T-cell (primary cell): ENCODE data around the gene THOC2. TPM values are rescaled to one million over a fixed set of nuclear protein-coding genes. Genes with fewer than 3 reads are reported as not detected.
"Not testable (repeated sequence)": the region's sequence is repeated elsewhere in the genome, so short reads cannot be mapped to it uniquely, and the experiment has no call there.

ENCODE experiments used
- ATAC-seq, 4 experiments: fragments of 200-7000 bp in 3 of 4; fragments of 150-1000 bp in 1 of 4; cut with Tn5 transposase; replicated peaks in 1 of 4; 1 replicate in 3 of 4; 2 replicates in 1 of 4; pipeline ENCODE4 v1.10.0; 2021; ENCODE audit warnings: moderate library complexity in 3 of 4, mild to moderate bottlenecking in 2 of 4, moderate number of reproducible peaks in 1 of 4
- CTCF ChIA-PET, 2 donors: fragments of 300-600 bp; sonication (Branson Sonifier 250); formaldehyde crosslinking; loops; one replicate each; lab custom pipeline; 2022; ENCODE audit warnings: antibody characterized with exemption in 2 of 2; lab: Charles Lee
- POLR2A ChIA-PET, 2 donors: fragments of 300-600 bp; sonication (Branson Sonifier 250); formaldehyde crosslinking; loops; one replicate each; lab custom pipeline; 2022; ENCODE audit warnings: antibody characterized with exemption in 2 of 2; lab: Charles Lee
- DNase-seq, 35 experiments: peaks; one replicate each; pipeline versions ENCODE4 v3.0.0 to v3.0.0-alpha.2; 2013 to 2023
- H3K27ac ChIP-seq: one replicate; pipeline ENCODE4 v1.5.1; 2013; ENCODE audit warnings: low read length
- H3K27me3 ChIP-seq, 2 experiments: replicated peaks in 1 of 2; 1 replicate in 1 of 2; 2 replicates in 1 of 2; pipeline versions ENCODE4 v1.6.1 to v1.7.0; 2013; ENCODE audit warnings: low read length in 1 of 2, mixed read lengths in 1 of 2; ENCODE audit not compliant: control insufficient read depth in 2 of 2, insufficient read depth in 2 of 2; ENCODE audit errors: extremely low read depth in 1 of 2
- H3K36me3 ChIP-seq, 2 donors: 1 replicate in 1 of 2; 2 replicates in 1 of 2; pipeline versions ENCODE4 v1.6.1 to v1.7.0; 2013; ENCODE audit warnings: low read length in 1 of 2; ENCODE audit not compliant: control insufficient read depth in 2 of 2, insufficient read depth in 1 of 2; ENCODE audit errors: extremely low read depth in 1 of 2
- H3K4me1 ChIP-seq, 2 experiments: 1 replicate in 1 of 2; 2 replicates in 1 of 2; pipeline versions ENCODE4 v1.6.1 to v1.7.0; 2013; ENCODE audit warnings: low read length in 2 of 2, mixed read lengths in 1 of 2; ENCODE audit not compliant: insufficient read depth in 2 of 2, control insufficient read depth in 1 of 2; ENCODE audit errors: extremely low read depth in 1 of 2
- H3K4me3 ChIP-seq, 2 donors: 1 replicate in 1 of 2; 2 replicates in 1 of 2; pipeline versions ENCODE4 v1.5.1 to v1.7.0; 2013; ENCODE audit warnings: mild to moderate bottlenecking in 2 of 2, low read length in 1 of 2, moderate library complexity in 1 of 2; ENCODE audit not compliant: control insufficient read depth in 1 of 2; ENCODE audit errors: extremely low read depth in 1 of 2
- H3K9me3 ChIP-seq: 2 replicates; pipeline ENCODE4 v1.7.0; 2013
- H3K27ac Mint-ChIP-seq, 2 donors: one replicate each; pipeline ENCODE4 v1.8.0; 2020 to 2021; ENCODE audit warnings: mild to moderate bottlenecking in 2 of 2, mixed read lengths in 2 of 2
- H3K27me3 Mint-ChIP-seq, 2 donors: one replicate each; pipeline ENCODE4 v1.8.0; 2021 to 2022; ENCODE audit warnings: mixed read lengths in 2 of 2
- H3K36me3 Mint-ChIP-seq: one replicate; pipeline ENCODE4 v1.8.0; 2021; ENCODE audit warnings: mixed read lengths
- H3K4me1 Mint-ChIP-seq, 3 donors: one replicate each; pipeline ENCODE4 v1.8.0; 2020 to 2022; ENCODE audit warnings: mixed read lengths in 3 of 3, mild to moderate bottlenecking in 1 of 3
- H3K4me3 Mint-ChIP-seq, 3 donors: one replicate each; pipeline ENCODE4 v1.8.0; 2020 to 2022; ENCODE audit warnings: mild to moderate bottlenecking in 3 of 3, mixed read lengths in 3 of 3, moderate library complexity in 3 of 3
- H3K9me3 Mint-ChIP-seq, 3 donors: one replicate each; pipeline ENCODE4 v1.8.0; 2020 to 2022; ENCODE audit warnings: mixed read lengths in 3 of 3
- WGBS: methylation state at CpG from one replicate; pipeline ENCODE4 v1.1.5; 2013; ENCODE audit warnings: missing lambda C conversion rate; ENCODE audit not compliant: insufficient coverage; 5-methylcytosine and 5-hydroxymethylcytosine counted together
- total RNA-seq, 35 experiments: library from RNA in 6 of 35; stranded (reverse) in 6 of 35; fragments of 120-200 nt in 1 of 35; gene quantifications; one replicate each; pipeline versions ENCODE4 v1.2.1 to v1.2.4 and lab custom pipeline; 2013 to 2026

THOC2 gene, protein sequence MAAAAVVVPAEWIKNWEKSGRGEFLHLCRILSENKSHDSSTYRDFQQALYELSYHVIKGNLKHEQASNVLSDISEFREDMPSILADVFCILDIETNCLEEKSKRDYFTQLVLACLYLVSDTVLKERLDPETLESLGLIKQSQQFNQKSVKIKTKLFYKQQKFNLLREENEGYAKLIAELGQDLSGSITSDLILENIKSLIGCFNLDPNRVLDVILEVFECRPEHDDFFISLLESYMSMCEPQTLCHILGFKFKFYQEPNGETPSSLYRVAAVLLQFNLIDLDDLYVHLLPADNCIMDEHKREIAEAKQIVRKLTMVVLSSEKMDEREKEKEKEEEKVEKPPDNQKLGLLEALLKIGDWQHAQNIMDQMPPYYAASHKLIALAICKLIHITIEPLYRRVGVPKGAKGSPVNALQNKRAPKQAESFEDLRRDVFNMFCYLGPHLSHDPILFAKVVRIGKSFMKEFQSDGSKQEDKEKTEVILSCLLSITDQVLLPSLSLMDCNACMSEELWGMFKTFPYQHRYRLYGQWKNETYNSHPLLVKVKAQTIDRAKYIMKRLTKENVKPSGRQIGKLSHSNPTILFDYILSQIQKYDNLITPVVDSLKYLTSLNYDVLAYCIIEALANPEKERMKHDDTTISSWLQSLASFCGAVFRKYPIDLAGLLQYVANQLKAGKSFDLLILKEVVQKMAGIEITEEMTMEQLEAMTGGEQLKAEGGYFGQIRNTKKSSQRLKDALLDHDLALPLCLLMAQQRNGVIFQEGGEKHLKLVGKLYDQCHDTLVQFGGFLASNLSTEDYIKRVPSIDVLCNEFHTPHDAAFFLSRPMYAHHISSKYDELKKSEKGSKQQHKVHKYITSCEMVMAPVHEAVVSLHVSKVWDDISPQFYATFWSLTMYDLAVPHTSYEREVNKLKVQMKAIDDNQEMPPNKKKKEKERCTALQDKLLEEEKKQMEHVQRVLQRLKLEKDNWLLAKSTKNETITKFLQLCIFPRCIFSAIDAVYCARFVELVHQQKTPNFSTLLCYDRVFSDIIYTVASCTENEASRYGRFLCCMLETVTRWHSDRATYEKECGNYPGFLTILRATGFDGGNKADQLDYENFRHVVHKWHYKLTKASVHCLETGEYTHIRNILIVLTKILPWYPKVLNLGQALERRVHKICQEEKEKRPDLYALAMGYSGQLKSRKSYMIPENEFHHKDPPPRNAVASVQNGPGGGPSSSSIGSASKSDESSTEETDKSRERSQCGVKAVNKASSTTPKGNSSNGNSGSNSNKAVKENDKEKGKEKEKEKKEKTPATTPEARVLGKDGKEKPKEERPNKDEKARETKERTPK (N-terminal part only)
- total RNA-seq, result 100 to 1,000 TPM in 1 of 5 donors, 10 to 100 TPM in 4; 75.7 to 102 (median 80.7) TPM
- 96.1 TPM for total RNA-seq (2013)
- 90.6 to 183 (median 139) reads per million in 29 experiments for total RNA-seq (lab: John Stamatoyannopoulos, UW)

DNA sequence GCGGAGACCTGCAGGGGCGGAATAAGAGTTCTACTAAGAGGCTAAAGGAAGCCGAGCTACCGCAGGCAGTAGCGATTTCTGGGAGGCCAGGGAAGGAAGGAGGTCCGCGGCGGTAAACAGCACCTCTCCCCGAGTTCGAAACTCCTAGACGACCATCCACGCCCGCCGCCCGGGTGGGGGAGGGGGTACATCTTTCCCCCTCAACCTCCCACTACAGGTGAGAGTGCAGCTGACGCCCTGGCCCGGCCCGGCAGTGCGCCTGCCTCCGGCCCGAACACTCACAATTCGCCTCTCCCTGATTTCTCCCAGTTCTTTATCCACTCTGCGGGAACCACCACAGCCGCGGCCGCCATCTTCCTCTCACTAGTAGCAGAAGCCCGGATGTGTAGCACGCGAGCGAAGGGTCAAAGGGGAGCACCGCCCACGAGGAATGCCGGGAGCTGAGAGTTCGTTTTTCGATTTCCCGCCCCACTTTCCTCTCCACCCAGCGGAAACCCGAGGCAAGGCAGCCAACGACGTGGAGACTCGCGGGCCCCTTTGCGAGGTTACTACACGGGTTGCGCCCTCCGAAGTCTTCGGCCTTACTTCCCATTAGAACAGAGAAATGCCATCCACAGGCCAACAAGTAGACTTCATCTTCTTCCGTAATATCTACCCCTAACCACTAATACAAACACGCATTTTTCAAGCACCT lies at the start of gene THOC2:
THOC2 (minus strand) TSS at position 383 of the 694 bp plus-strand sequence; CDS start at position 353, 30 bp downstream.
- no peaks in the 10 kb centered on the region for H3K9me3 ChIP-seq
- peak within 1 kb of the TSS; percentile 49 for H3K27ac ChIP-seq
- no peaks in the 10 kb centered on the region for H3K36me3 ChIP-seq
- H3K4me3 ChIP-seq, result peak within 1 kb of the TSS; percentile 90 to 92
- Mint-ChIP-seq H3K4me3 (peak within 1 kb of the TSS; percentile 92 to 95 (median 94)), H3K36me3 (no peaks in the 10 kb centered on the region), H3K27me3 (no peaks in the 10 kb centered on the region), H3K9me3 (no peaks in the 10 kb centered on the region), H3K4me1 (peaks cover 41 to 49% (median 45%) of the 10 kb centered on the region in 3 donors), H3K27ac (peak within 1 kb of the TSS; percentile 89 to 90)
- POLR2A ChIA-PET, result no interaction called here
- DNase-seq (peak; percentile 53 to 85 (median 72)), ATAC-seq (peak; percentile 88 to 96 (median 92))
- peaks cover 15% of the 10 kb centered on the region in 2 experiments for H3K4me1 ChIP-seq
- CTCF ChIA-PET, result no interaction called here
- no peaks in the 10 kb centered on the region for H3K27me3 ChIP-seq
- 0% methylated on average over 15 of the region's 49 CpGs for WGBS

DNA sequence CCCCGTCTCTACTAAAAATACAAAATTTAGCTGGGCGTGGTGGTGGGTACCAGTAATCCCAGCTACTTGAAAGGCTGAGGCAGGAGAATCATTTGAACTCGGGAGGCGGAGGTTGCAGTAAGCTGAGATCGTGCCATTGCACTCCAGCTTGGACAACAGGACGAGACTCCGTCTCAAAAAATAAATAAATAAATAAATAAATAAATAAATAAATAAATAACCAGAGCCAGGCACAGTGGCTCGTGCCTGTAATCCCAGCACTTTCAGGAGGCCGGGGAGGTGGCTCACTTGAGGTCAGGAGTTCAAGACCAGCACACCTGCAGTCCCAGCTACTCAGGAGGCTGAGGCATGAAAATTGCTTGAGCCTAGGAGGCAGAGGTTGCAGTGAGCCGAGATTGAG lies 48.9 kb upstream of the THOC2 start:
- H3K4me3 Mint-ChIP-seq, H3K36me3 Mint-ChIP-seq, H3K27ac ChIP-seq, H3K4me1 ChIP-seq, H3K4me1 Mint-ChIP-seq, H3K27me3 Mint-ChIP-seq, DNase-seq, H3K4me3 ChIP-seq, H3K36me3 ChIP-seq, H3K27me3 ChIP-seq, CTCF ChIA-PET, ATAC-seq, H3K9me3 Mint-ChIP-seq, H3K27ac Mint-ChIP-seq, H3K9me3 ChIP-seq: not testable (repeated sequence)
- no CpG with 5 or more reads among the region's 10 CpGs for WGBS
- POLR2A ChIA-PET, result interaction anchor here in 1 of 2 donors (0.6 kb wide), 1 partner anchor 13 kb away, joined by 3 read pairs; no protein-coding TSS in a partner anchor

DNA sequence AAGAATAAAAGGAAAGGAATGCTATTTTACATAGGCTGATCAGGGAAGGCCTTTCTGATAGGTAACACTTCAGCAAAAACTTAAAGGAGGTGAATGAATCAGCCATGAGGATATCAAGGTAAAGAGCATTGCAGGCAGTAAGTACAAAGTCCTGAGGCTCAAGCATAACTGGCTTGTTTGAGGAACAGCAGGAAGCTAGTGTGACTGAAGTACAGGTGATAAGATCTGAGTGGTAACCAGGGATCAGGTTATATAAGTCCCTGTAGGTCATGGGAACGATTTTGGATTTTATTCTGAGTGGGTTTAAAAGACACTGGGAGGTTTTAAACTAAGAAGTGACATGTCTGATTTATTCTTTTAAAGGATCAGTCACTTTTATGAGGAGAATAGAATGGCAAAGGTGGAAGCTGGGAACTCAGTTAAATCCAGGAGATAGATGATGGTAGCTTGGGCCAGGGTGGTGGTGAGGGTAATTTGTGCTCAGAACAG lies 47.1 kb upstream of the THOC2 start:
- no peak overlapping the region for H3K27ac ChIP-seq
- no peaks in the 10 kb centered on the region for H3K9me3 ChIP-seq
- ATAC-seq, result no peak
- no peak for DNase-seq
- no peak overlapping the region for H3K4me3 ChIP-seq
- no peaks in the 10 kb centered on the region for H3K36me3 ChIP-seq
- no peak overlapping the region for H3K27ac Mint-ChIP-seq
- H3K27me3 ChIP-seq, result peaks cover 0 to 2% of the 10 kb centered on the region in 2 experiments
- H3K9me3 Mint-ChIP-seq, result no peaks in the 10 kb centered on the region
- peaks cover 0 to 2% of the 10 kb centered on the region in 2 experiments for H3K4me1 ChIP-seq
- ChIA-PET POLR2A (no interaction called here), CTCF (no interaction called here)
- no peaks in the 10 kb centered on the region for H3K36me3 Mint-ChIP-seq
- H3K4me3 Mint-ChIP-seq, result no peak overlapping the region
- H3K27me3 Mint-ChIP-seq, result no peaks in the 10 kb centered on the region
- peaks cover 0 to 3% (median 2%) of the 10 kb centered on the region in 3 donors for H3K4me1 Mint-ChIP-seq
- WGBS, result 0% methylated on average over 1 of the region's 1 CpG

DNA sequence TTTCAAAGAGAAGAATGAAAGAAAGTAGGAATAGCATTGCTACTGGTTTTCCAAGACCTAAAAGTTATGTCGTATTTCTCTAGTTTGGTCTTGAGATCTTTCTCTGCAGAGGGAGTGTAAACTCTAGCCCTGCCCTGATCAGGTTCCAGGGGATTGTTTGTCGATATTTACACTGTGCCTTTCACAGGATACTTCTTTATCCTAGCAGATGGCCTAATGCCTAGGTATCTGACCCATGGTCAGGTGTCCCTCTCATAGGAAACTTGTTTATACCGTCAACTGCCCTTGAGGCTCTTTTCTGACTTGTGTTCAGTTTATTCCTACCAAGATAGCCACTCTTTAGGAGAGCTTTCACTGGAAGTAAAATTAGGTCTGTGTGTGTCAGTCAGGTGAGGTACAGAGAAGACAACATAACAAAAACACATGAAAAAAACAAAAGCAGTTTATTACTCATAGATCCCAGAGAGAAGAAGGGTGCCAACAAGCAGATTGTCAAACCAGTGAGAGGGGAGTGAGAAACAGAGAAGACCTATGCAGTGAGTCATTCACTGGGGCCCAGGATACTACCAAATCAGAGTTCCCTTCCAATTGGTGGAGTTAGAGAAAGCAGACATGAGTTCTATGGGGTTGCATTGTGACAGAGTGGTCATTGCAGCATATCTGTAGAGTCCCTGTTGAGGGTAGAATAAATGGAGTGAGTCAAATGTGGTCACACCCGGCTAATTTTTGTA lies 40.6 kb upstream of the THOC2 start:
- H3K36me3 ChIP-seq, result no peaks in the 10 kb centered on the region
- no peaks in the 10 kb centered on the region for H3K9me3 ChIP-seq
- ATAC-seq (no peak), DNase-seq (no peak)
- peaks cover 0 to 15% of the 10 kb centered on the region in 2 donors for H3K27me3 Mint-ChIP-seq
- no peaks in the 10 kb centered on the region for H3K9me3 Mint-ChIP-seq
- no peaks in the 10 kb centered on the region for H3K36me3 Mint-ChIP-seq
- H3K4me1 ChIP-seq, result no peaks in the 10 kb centered on the region
- no peaks in the 10 kb centered on the region for H3K4me1 Mint-ChIP-seq
- H3K4me3 ChIP-seq, result no peak overlapping the region
- no peaks in the 10 kb centered on the region for H3K27me3 ChIP-seq
- ChIA-PET CTCF (no interaction called here), POLR2A (no interaction called here)
- WGBS, result 93% methylated on average over 3 of the region's 4 CpGs
- H3K27ac ChIP-seq, result no peak overlapping the region
- no peak overlapping the region for H3K4me3 Mint-ChIP-seq
- no peak overlapping the region for H3K27ac Mint-ChIP-seq

DNA sequence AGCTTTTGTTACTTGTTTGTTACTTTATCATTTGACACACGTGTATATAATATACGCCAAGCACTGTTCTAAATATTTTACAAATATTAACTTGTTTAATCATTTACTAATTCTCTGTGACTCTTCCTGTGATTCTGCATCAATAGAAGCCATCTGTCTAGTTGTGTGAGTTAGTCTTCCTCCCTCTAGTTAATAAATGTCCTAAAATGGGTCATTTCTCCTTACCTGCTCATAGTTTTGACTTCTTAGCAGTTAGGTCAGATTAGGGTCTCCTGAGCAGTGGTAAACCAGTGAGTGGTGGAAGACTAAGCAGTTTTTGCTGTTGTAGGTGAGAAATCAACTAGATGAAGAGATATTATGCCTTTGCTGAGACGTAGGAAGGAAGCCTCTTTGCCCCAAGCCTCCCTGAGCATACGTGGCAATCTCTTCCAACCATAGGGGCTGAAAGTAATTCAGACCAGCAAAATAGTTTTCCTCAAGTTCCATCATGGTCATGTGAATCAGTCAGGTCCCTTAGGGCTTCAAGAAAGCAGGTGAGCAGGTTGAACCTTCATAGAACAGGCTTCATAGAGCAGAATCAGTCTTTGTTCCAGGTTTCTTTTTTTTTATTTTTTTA lies 38.7 kb upstream of the THOC2 start:
- Histone ChIP-seq H3K27me3 (no peaks in the 10 kb centered on the region), H3K9me3 (no peaks in the 10 kb centered on the region), H3K4me1 (no peaks in the 10 kb centered on the region), H3K36me3 (no peaks in the 10 kb centered on the region), H3K4me3 (no peak overlapping the region), H3K27ac (no peak overlapping the region)
- POLR2A ChIA-PET, result interaction anchor here in 1 of 2 donors (0.7 kb wide), 1 partner anchor 228 kb away, joined by 3 read pairs; no protein-coding TSS in a partner anchor
- no peaks in the 10 kb centered on the region for H3K9me3 Mint-ChIP-seq
- no peaks in the 10 kb centered on the region for H3K36me3 Mint-ChIP-seq
- no peak overlapping the region for H3K4me3 Mint-ChIP-seq
- CTCF ChIA-PET, result no interaction called here
- no CpG with 5 or more reads among the region's 4 CpGs for WGBS
- H3K4me1 Mint-ChIP-seq, result peaks cover 0 to 2% (median 0%) of the 10 kb centered on the region in 3 donors
- ATAC-seq (no peak), DNase-seq (no peak)
- H3K27ac Mint-ChIP-seq, result no peak overlapping the region
- H3K27me3 Mint-ChIP-seq, result peaks cover 0 to 15% of the 10 kb centered on the region in 2 donors
